ENCODE data around the gene KCNJ8.

GRCh38 chr12:21806255-21806654 lies 31.7 kb upstream of the KCNJ8 start:
- no peak for TF ChIP-seq CTCF (IDR thresholded peaks at IDR 0.05; ENCODE audit: control extremely low read depth in 1 of 3, insufficient read depth in 1 of 3, low read depth in 1 of 3, low read length in 3 of 3)
- no peak for TF ChIP-seq POLR2AphosphoS5 (IDR thresholded peaks at IDR 0.05; ENCODE audit: low read depth, low read length)
- TF ChIP-seq RXRA (IDR thresholded peaks at IDR 0.05; ENCODE audit: insufficient read depth, low read depth, low read length) = no peak
- TF ChIP-seq JUND (IDR thresholded peaks at IDR 0.05; ENCODE audit: low read length) = no peak
- TF ChIP-seq EZH2 (IDR thresholded peaks at IDR 0.05; ENCODE audit: low read depth, low read length, severe bottlenecking) = no peak
- TF ChIP-seq CHD2 (IDR thresholded peaks at IDR 0.05; ENCODE audit: low read length) = no peak
- TF ChIP-seq PHF8 (conservative IDR thresholded peaks at IDR 0.05; ENCODE audit: low read depth, low read length) = no peak
- TF ChIP-seq ASH2L (IDR thresholded peaks at IDR 0.05; ENCODE audit: low read length) = no peak
- no peak for TF ChIP-seq MAX (IDR thresholded peaks at IDR 0.05)
